ENCODE data around the gene RPSA. TPM values are rescaled to one million over a fixed set of nuclear protein-coding genes. Genes with fewer than 3 reads are reported as not detected.

The RPSA gene
- total and polyA plus RNA-seq, 2 experiments from 2014 or later: 1,591 to 1,827 TPM

- no peak for TF ChIP-seq REST (IDR thresholded peaks at IDR 0.05; ENCODE audit: unreplicated experiment)
- no peak for TF ChIP-seq CREB1 (CRISPR knock-in tag; IDR thresholded peaks at IDR 0.05; ENCODE audit: low read depth)
- no peak for TF ChIP-seq ZNF331 (CRISPR knock-in tag; IDR thresholded peaks at IDR 0.05; ENCODE audit: low read depth)
Observed at GRCh38 chr3:39386318-39386717, 20.2 kb upstream of the RPSA start (continued).

GRCh38 chr3:39387411-39387975 lies 19.0 kb upstream of the RPSA start:
- H3K4me1 Mint-ChIP-seq: peaks cover 33% of the 10 kb centered on the region
- Histone ChIP-seq H3K9me2 (ENCODE audit: insufficient read depth) (no peaks in the 10 kb centered on the region), H3K4me2 (no peak overlapping the region; the same call in 1 of the 2 replicates), H3K36me3 (ENCODE audit: insufficient read depth) (peaks cover 19% of the 10 kb centered on the region), H3K4me1 (ENCODE audit: insufficient read depth) (peaks cover 24% of the 10 kb centered on the region), H3K27ac (ENCODE audit: low read depth) (no peak overlapping the region), H3K79me2 (replicated peaks; ENCODE audit: insufficient read depth) (peaks cover 70% of the 10 kb centered on the region), H3K4me3 (no peak overlapping the region), H3K27me3 (ENCODE audit: insufficient read depth) (no peaks in the 10 kb centered on the region), H4K20me1 (replicated peaks; ENCODE audit: insufficient read depth) (peaks cover 47% of the 10 kb centered on the region), H3F3A (replicated peaks; ENCODE audit: low read depth) (no peaks in the 10 kb centered on the region), H2AFZ (no peak overlapping the region)
- no peak overlapping the region for H3K4me3 Mint-ChIP-seq
- ATAC-seq (no peak), DNase-seq (ENCODE audit: low spot score) (no peak)
- peaks cover 35% of the 10 kb centered on the region for H3K36me3 Mint-ChIP-seq (ENCODE audit: low read depth)
- no peaks in the 10 kb centered on the region; the same call in 2 of the 3 replicates for H3K9me3 Mint-ChIP-seq
- H3K27me3 Mint-ChIP-seq (ENCODE audit: insufficient read depth, low read depth, poor library complexity): peaks cover 3% of the 10 kb centered on the region
- 0 out of 2 replicates have a peak overlapping the region, but pooled peaks have one; percentile 46 for H3K27ac Mint-ChIP-seq
- TF ChIP-seq CREB1 (CRISPR knock-in tag; IDR thresholded peaks at IDR 0.05; ENCODE audit: low read depth): no peak
- TF ChIP-seq ZNF114 (CRISPR knock-in tag; IDR thresholded peaks at IDR 0.05): no peak
- TF ChIP-seq NANOG (IDR thresholded peaks at IDR 0.05; ENCODE audit: borderline replicate concordance): no peak
- TF ChIP-seq ZNF331 (CRISPR knock-in tag; IDR thresholded peaks at IDR 0.05; ENCODE audit: low read depth): no peak
- no peak for TF ChIP-seq CTCF (conservative IDR thresholded peaks at IDR 0.05; ENCODE audit: low read depth in 2 of 2)
- no peak for TF ChIP-seq STAT1 (IDR thresholded peaks at IDR 0.05; ENCODE audit: unreplicated experiment)
- no peak for TF ChIP-seq EZH2phosphoT487 (IDR thresholded peaks at IDR 0.05; ENCODE audit: unreplicated experiment)
- no peak for TF ChIP-seq REST (IDR thresholded peaks at IDR 0.05; ENCODE audit: unreplicated experiment)
- TF ChIP-seq EZH2 (IDR thresholded peaks at IDR 0.05; ENCODE audit: low read depth, unreplicated experiment): no peak
